Esophagus mucosa (tissue), 1 donor: ENCODE results near the gene RELT. TPM values are rescaled to one million over a fixed set of nuclear protein-coding genes. Genes with fewer than 3 reads are reported as not detected.

Experiments
- ATAC-seq: fragments of 200-7000 bp; cut with Tn5 transposase; one replicate; pipeline ENCODE4 v1.9.1; 2020
- total RNA-seq: library from RNA; stranded (reverse); gene quantifications from one replicate; pipeline ENCODE4 v1.2.4, GENCODE V29; 2023
- donor health status: DM: yes; HTN: yes; CAD: no.

Gene RELT
- total RNA-seq = 3.9 TPM

- ATAC-seq = peak; percentile 92
These were observed at the start of gene RELT for GRCh38 chr11:73376160-73376802. RELT (plus strand) TSS chr11:73376399; CDS start chr11:73389137, 12,738 bp downstream.

- peak; percentile 10 for ATAC-seq
These were observed 49.0 kb upstream of the RELT start for GRCh38 chr11:73326929-73327811.

- ATAC-seq = no peak
These were observed 48.3 kb upstream of the RELT start for GRCh38 chr11:73327812-73328364.

GRCh38 chr11:73330569-73331093 lies 45.6 kb upstream of the RELT start:
- ATAC-seq = no peak

GRCh38 chr11:73331138-73331916 lies 44.9 kb upstream of the RELT start:
- no peak for ATAC-seq

- ATAC-seq = no peak
These were observed 43.0 kb upstream of the RELT start for GRCh38 chr11:73333173-73333572.

GRCh38 chr11:73333640-73334383 lies 42.4 kb upstream of the RELT start:
- peak; percentile 12 for ATAC-seq

- ATAC-seq = peak; percentile 38
These were observed 41.6 kb upstream of the RELT start for GRCh38 chr11:73334384-73335203.

- ATAC-seq = peak; percentile 61
These were observed 40.8 kb upstream of the RELT start for GRCh38 chr11:73335204-73335923.

- no peak for ATAC-seq
These were observed 38.4 kb upstream of the RELT start for GRCh38 chr11:73337846-73338245.

GRCh38 chr11:73338279-73338678 lies 37.9 kb upstream of the RELT start:
- ATAC-seq = no peak

GRCh38 chr11:73340164-73340563 lies 36.0 kb upstream of the RELT start:
- no peak for ATAC-seq

- no peak for ATAC-seq
These were observed 33.6 kb upstream of the RELT start for GRCh38 chr11:73342633-73343032.

GRCh38 chr11:73343076-73343873 lies 32.9 kb upstream of the RELT start:
- ATAC-seq = no peak

GRCh38 chr11:73344191-73344607 lies 32.0 kb upstream of the RELT start:
- ATAC-seq = no peak

- ATAC-seq = no peak
These were observed 30.6 kb upstream of the RELT start for GRCh38 chr11:73345481-73346160.

- no peak for ATAC-seq
These were observed 29.8 kb upstream of the RELT start for GRCh38 chr11:73346186-73346935.

- ATAC-seq = no peak
These were observed 29.1 kb upstream of the RELT start for GRCh38 chr11:73347067-73347466.
